Prostate gland (tissue), 2 donors: ENCODE measurements around the gene ATXN1.

ENCODE experiments used
- CTCF ChIP-seq, 4 experiments: fragments of 200-600 bp in 2 of 4; fragments of 450-650 bp in 2 of 4; sonication (generic) in 2 of 4; IDR thresholded peaks; 1 replicate in 3 of 4; 2 replicates in 1 of 4; pipeline ENCODE4 v1.5.1; 2016 to 2019; ENCODE audit warnings: antibody characterized with exemption in 4 of 4, mild to moderate bottlenecking in 2 of 4, moderate library complexity in 2 of 4
- POLR2A ChIP-seq: fragments of 450-650 bp; IDR thresholded peaks from one replicate; pipeline ENCODE4 v1.6.1; 2016; ENCODE audit warnings: antibody characterized with exemption, mild to moderate bottlenecking

- TF ChIP-seq CTCF (IDR thresholded peaks at IDR 0.05) (no peak), POLR2A (no peak)
Observed at GRCh38 chr6:16632101-16632500, 129.2 kb downstream of the ATXN1 start.
